Measurements from ENCODE around the gene C17orf67. TPM values are rescaled to one million over a fixed set of nuclear protein-coding genes. Genes with fewer than 3 reads are reported as not detected.

Gene C17orf67
- total and polyA plus RNA-seq, 2 of the 13 experiments (the other 11 are each of a cell fraction or from before 2014, with no cell fraction given), result 0.41 to 0.86 TPM

DNA sequence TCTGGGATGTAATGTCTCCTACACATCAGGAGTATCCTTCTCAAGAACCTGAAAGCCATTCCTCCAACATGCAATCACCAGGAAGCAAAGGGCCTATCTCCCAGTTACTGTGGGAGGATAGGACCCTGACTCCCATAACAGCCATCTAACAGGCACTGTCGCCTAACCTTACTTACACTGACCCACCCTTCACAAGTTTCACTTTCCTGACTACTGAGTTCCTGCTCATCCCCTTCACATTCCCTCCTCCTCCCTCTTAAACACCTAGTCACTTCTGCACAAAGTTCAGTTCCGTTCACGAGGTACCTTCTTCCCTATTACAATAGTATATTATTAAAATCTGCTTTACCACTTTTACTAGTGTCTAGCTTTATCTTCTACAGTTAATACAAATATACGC lies 1.3 kb downstream of the C17orf67 start (continued):
- TF ChIP-seq, protein P1, sequence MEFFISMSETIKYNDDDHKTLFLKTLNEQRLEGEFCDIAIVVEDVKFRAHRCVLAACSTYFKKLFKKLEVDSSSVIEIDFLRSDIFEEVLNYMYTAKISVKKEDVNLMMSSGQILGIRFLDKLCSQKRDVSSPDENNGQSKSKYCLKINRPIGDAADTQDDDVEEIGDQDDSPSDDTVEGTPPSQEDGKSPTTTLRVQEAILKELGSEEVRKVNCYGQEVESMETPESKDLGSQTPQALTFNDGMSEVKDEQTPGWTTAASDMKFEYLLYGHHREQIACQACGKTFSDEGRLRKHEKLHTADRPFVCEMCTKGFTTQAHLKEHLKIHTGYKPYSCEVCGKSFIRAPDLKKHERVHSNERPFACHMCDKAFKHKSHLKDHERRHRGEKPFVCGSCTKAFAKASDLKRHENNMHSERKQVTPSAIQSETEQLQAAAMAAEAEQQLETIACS (CRISPR knock-in tag; IDR thresholded peaks at IDR 0.05), result no peak
- no peak for TF ChIP-seq ZBTB38 (CRISPR knock-in tag; IDR thresholded peaks at IDR 0.05)
- TF ChIP-seq ATF7 (IDR thresholded peaks at IDR 0.05), result no peak
- no peak for TF ChIP-seq ATF7 (CRISPR knock-in tag; IDR thresholded peaks at IDR 0.05)
- TF ChIP-seq, protein P2, sequence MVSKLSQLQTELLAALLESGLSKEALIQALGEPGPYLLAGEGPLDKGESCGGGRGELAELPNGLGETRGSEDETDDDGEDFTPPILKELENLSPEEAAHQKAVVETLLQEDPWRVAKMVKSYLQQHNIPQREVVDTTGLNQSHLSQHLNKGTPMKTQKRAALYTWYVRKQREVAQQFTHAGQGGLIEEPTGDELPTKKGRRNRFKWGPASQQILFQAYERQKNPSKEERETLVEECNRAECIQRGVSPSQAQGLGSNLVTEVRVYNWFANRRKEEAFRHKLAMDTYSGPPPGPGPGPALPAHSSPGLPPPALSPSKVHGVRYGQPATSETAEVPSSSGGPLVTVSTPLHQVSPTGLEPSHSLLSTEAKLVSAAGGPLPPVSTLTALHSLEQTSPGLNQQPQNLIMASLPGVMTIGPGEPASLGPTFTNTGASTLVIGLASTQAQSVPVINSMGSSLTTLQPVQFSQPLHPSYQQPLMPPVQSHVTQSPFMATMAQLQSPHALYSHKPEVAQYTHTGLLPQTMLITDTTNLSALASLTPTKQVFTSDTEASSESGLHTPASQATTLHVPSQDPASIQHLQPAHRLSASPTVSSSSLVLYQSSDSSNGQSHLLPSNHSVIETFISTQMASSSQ (IDR thresholded peaks at IDR 0.05; ENCODE audit: low read depth), result no peak
- TF ChIP-seq, protein P2 (CRISPR knock-in tag; IDR thresholded peaks at IDR 0.05; ENCODE audit: borderline replicate concordance), result no peak
- TF ChIP-seq ZNF263 (CRISPR knock-in tag; IDR thresholded peaks at IDR 0.05), result peak; percentile 89
- TF ChIP-seq TARDBP (CRISPR knock-in tag; IDR thresholded peaks at IDR 0.05), result 0 out of 2 replicates have a peak, but pooled peaks have one; percentile 6
- TF ChIP-seq NFKBIZ (CRISPR knock-in tag; IDR thresholded peaks at IDR 0.05), result no peak
- peak; percentile 25; the same call in 1 of the 2 replicates for TF ChIP-seq HMG20A (CRISPR knock-in tag; IDR thresholded peaks at IDR 0.05; ENCODE audit: borderline replicate concordance)
- TF ChIP-seq RBAK (CRISPR knock-in tag; IDR thresholded peaks at IDR 0.05), result no peak
- TF ChIP-seq ZKSCAN8 (CRISPR knock-in tag; IDR thresholded peaks at IDR 0.05; ENCODE audit: borderline replicate concordance), result 0 out of 2 replicates have a peak, but pooled peaks have one; percentile 38
- no peak for TF ChIP-seq EP300 (IDR thresholded peaks at IDR 0.05; ENCODE audit: low read depth in 2 of 2, low read length in 2 of 2)
- TF ChIP-seq EP300 (CRISPR knock-in tag; IDR thresholded peaks at IDR 0.05; ENCODE audit: borderline replicate concordance), result no peak
- TF ChIP-seq ZFP41 (CRISPR knock-in tag; IDR thresholded peaks at IDR 0.05; ENCODE audit: borderline replicate concordance), result no peak
- TF ChIP-seq ZSCAN12 (CRISPR knock-in tag; IDR thresholded peaks at IDR 0.05), result no peak
- TF ChIP-seq MED8 (CRISPR knock-in tag; IDR thresholded peaks at IDR 0.05; ENCODE audit: insufficient replicate concordance), result no peak
- no peak for TF ChIP-seq NFYB (CRISPR knock-in tag; IDR thresholded peaks at IDR 0.05)
- TF ChIP-seq FOXJ3 (CRISPR knock-in tag; IDR thresholded peaks at IDR 0.05; ENCODE audit: borderline replicate concordance), result no peak
- no peak for TF ChIP-seq SIN3A (IDR thresholded peaks at IDR 0.05; ENCODE audit: borderline replicate concordance, low read depth, low read length)
- TF ChIP-seq SIN3B (IDR thresholded peaks at IDR 0.05; ENCODE audit: low read length), result no peak
- TF ChIP-seq, protein P3, sequence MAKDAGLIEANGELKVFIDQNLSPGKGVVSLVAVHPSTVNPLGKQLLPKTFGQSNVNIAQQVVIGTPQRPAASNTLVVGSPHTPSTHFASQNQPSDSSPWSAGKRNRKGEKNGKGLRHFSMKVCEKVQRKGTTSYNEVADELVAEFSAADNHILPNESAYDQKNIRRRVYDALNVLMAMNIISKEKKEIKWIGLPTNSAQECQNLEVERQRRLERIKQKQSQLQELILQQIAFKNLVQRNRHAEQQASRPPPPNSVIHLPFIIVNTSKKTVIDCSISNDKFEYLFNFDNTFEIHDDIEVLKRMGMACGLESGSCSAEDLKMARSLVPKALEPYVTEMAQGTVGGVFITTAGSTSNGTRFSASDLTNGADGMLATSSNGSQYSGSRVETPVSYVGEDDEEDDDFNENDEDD (CRISPR knock-in tag; IDR thresholded peaks at IDR 0.05; ENCODE audit: borderline replicate concordance), result 0 out of 2 replicates have a peak, but pooled peaks have one; percentile 34
- TF ChIP-seq, protein P4, sequence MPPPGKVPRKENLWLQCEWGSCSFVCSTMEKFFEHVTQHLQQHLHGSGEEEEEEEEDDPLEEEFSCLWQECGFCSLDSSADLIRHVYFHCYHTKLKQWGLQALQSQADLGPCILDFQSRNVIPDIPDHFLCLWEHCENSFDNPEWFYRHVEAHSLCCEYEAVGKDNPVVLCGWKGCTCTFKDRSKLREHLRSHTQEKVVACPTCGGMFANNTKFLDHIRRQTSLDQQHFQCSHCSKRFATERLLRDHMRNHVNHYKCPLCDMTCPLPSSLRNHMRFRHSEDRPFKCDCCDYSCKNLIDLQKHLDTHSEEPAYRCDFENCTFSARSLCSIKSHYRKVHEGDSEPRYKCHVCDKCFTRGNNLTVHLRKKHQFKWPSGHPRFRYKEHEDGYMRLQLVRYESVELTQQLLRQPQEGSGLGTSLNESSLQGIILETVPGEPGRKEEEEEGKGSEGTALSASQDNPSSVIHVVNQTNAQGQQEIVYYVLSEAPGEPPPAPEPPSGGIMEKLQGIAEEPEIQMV (CRISPR knock-in tag; IDR thresholded peaks at IDR 0.05; ENCODE audit: low read depth), result no peak
- TF ChIP-seq ZSCAN31 (CRISPR knock-in tag; IDR thresholded peaks at IDR 0.05; ENCODE audit: low read depth), result no peak
- 0 out of 2 replicates have a peak, but pooled peaks have one; percentile 5 for TF ChIP-seq MED1 (CRISPR knock-in tag; IDR thresholded peaks at IDR 0.05)
